Measurements from ENCODE around the gene ZNF280C. TPM values are rescaled to one million over a fixed set of nuclear protein-coding genes. Genes with fewer than 3 reads are reported as not detected.

The ZNF280C gene
- total RNA-seq, 1 experiment from 2014 or later: 12.9 TPM

- intact Hi-C loops (cut with micrococcal nuclease; ENCODE audit: unreplicated experiment): no loop called here
- H3K9me3 ChIP-seq (ENCODE audit: control insufficient read depth, insufficient read depth, low read depth, low read length): no peaks in the 10 kb centered on the region
- H3K4me3 ChIP-seq (ENCODE audit: low read depth in 2 of 2, low read length in 2 of 2): no peak overlapping the region
- H3K27ac ChIP-seq (ENCODE audit: low read length): no peak overlapping the region
- POLR2A ChIA-PET: no interaction called here
- DNase-seq (ENCODE audit: low read depth, low spot score): no peak
- in situ Hi-C loops (cut with HindIII; ENCODE audit: low pct_unique_long_range_greater_than_20kb, low sequenced_read_pairs): no loop called here
- ATAC-seq: no peak
- H3K27me3 ChIP-seq (ENCODE audit: control insufficient read depth, insufficient read depth, low read length): no peaks in the 10 kb centered on the region
- BruUV-seq (replicated peaks): no TSS peak
- H3K4me1 ChIP-seq (ENCODE audit: control insufficient read depth, insufficient read depth, low read length): peaks cover 8% of the 10 kb centered on the region
- TF ChIP-seq REST (IDR thresholded peaks at IDR 0.05; ENCODE audit: insufficient read depth in 1 of 2, low read depth in 2 of 2, low read length in 1 of 2) (no peak), TCF7L2 (IDR thresholded peaks at IDR 0.05; ENCODE audit: low read depth, low read length) (no peak), SIN3A (IDR thresholded peaks at IDR 0.05; ENCODE audit: borderline replicate concordance, insufficient read depth, low read depth, low read length) (no peak), POLR2AphosphoS5 (IDR thresholded peaks at IDR 0.05; ENCODE audit: low read depth, low read length) (no peak), CTCF (IDR thresholded peaks at IDR 0.05) (no peak)
- CTCF ChIA-PET: no interaction called here
- H3K36me3 ChIP-seq (ENCODE audit: control insufficient read depth, insufficient read depth, low read length): no peaks in the 10 kb centered on the region
These were observed 27.6 kb upstream of the ZNF280C start for GRCh38 chrX:130296297-130296678.

- no peak overlapping the region for H3K27ac ChIP-seq (ENCODE audit: low read length)
- TF ChIP-seq REST (IDR thresholded peaks at IDR 0.05; ENCODE audit: insufficient read depth in 1 of 2, low read depth in 2 of 2, low read length in 1 of 2) (no peak), POLR2AphosphoS5 (IDR thresholded peaks at IDR 0.05; ENCODE audit: low read depth, low read length) (no peak), SIN3A (IDR thresholded peaks at IDR 0.05; ENCODE audit: borderline replicate concordance, insufficient read depth, low read depth, low read length) (no peak), TCF7L2 (IDR thresholded peaks at IDR 0.05; ENCODE audit: low read depth, low read length) (no peak), CTCF (IDR thresholded peaks at IDR 0.05) (no peak)
- CTCF ChIA-PET: no interaction called here
- no peak for DNase-seq (ENCODE audit: low read depth, low spot score)
- POLR2A ChIA-PET: no interaction called here
- H3K36me3 ChIP-seq (ENCODE audit: control insufficient read depth, insufficient read depth, low read length): no peaks in the 10 kb centered on the region
- no peaks in the 10 kb centered on the region for H3K9me3 ChIP-seq (ENCODE audit: control insufficient read depth, insufficient read depth, low read depth, low read length)
- intact Hi-C loops (cut with micrococcal nuclease; ENCODE audit: unreplicated experiment) (no loop called here), in situ Hi-C loops (cut with HindIII; ENCODE audit: low pct_unique_long_range_greater_than_20kb, low sequenced_read_pairs) (no loop called here)
- H3K4me3 ChIP-seq (ENCODE audit: low read depth in 2 of 2, low read length in 2 of 2): no peak overlapping the region
- no TSS peak for BruUV-seq (replicated peaks)
- peaks cover 8% of the 10 kb centered on the region for H3K4me1 ChIP-seq (ENCODE audit: control insufficient read depth, insufficient read depth, low read length)
- H3K27me3 ChIP-seq (ENCODE audit: control insufficient read depth, insufficient read depth, low read length): no peaks in the 10 kb centered on the region
- no peak for ATAC-seq
These were observed 27.0 kb upstream of the ZNF280C start for GRCh38 chrX:130295519-130296296.

Measured in Panc1 (cell line).